HG03342 (cell line): ENCODE results near the gene CD109.

Experiments used
- ATAC-seq: cut with Tn5 transposase; IDR thresholded peaks from one replicate; pipeline ENCODE4 v1.9.1; 2021; ENCODE audit warnings: mild to moderate bottlenecking, moderate library complexity; ENCODE audit not compliant: unreplicated experiment

The CD109 gene

GRCh38 chr6:73724389-73724788 lies 28.4 kb downstream of the CD109 start:
- no peak for ATAC-seq

- ATAC-seq = peak; percentile 61
These were observed 29.2 kb downstream of the CD109 start for GRCh38 chr6:73725192-73725591.

GRCh38 chr6:73727114-73727513 lies 31.1 kb downstream of the CD109 start:
- ATAC-seq = no peak

- ATAC-seq = peak; percentile 43
These were observed 32.7 kb downstream of the CD109 start for GRCh38 chr6:73728548-73729205.

GRCh38 chr6:73731285-73731684 lies 35.3 kb downstream of the CD109 start:
- ATAC-seq = no peak

GRCh38 chr6:73732845-73733675 lies 37.1 kb downstream of the CD109 start:
- ATAC-seq = peak; percentile 91

GRCh38 chr6:73733791-73734190 lies 37.8 kb downstream of the CD109 start:
- no peak for ATAC-seq

GRCh38 chr6:73734832-73735453 lies 38.9 kb downstream of the CD109 start:
- ATAC-seq = no peak

- ATAC-seq = no peak
These were observed 42.5 kb downstream of the CD109 start for GRCh38 chr6:73738367-73739028.

GRCh38 chr6:73739096-73739495 lies 43.1 kb downstream of the CD109 start:
- peak; percentile 74 for ATAC-seq

- no peak for ATAC-seq
These were observed 46.4 kb downstream of the CD109 start for GRCh38 chr6:73742433-73742832.

- ATAC-seq = no peak
These were observed 47.1 kb downstream of the CD109 start for GRCh38 chr6:73743081-73743480.

- ATAC-seq = no peak
These were observed 47.6 kb downstream of the CD109 start for GRCh38 chr6:73743556-73743955.

GRCh38 chr6:73746787-73747186 lies 50.8 kb downstream of the CD109 start:
- ATAC-seq = no peak

- ATAC-seq = peak; percentile 98
These were observed 51.3 kb downstream of the CD109 start for GRCh38 chr6:73747289-73747688.

GRCh38 chr6:73752943-73753342 lies 56.9 kb downstream of the CD109 start:
- no peak for ATAC-seq

- no peak for ATAC-seq
These were observed 70.0 kb downstream of the CD109 start for GRCh38 chr6:73766040-73766439.

- no peak for ATAC-seq
These were observed 72.6 kb downstream of the CD109 start for GRCh38 chr6:73768558-73768957.

GRCh38 chr6:73769976-73770375 lies 74.0 kb downstream of the CD109 start:
- ATAC-seq = no peak

GRCh38 chr6:73774311-73774774 lies 78.3 kb downstream of the CD109 start:
- no peak for ATAC-seq

- no peak for ATAC-seq
These were observed 83.9 kb downstream of the CD109 start for GRCh38 chr6:73779943-73780342.
